ENCODE results near the gene C12orf57. TPM values are rescaled to one million over a fixed set of nuclear protein-coding genes. Genes with fewer than 3 reads are reported as not detected.

Gene C12orf57
- polyA plus RNA-seq, 2 of the 4 experiments (the other 2 are of a cell fraction): 261 to 466 TPM

DNA sequence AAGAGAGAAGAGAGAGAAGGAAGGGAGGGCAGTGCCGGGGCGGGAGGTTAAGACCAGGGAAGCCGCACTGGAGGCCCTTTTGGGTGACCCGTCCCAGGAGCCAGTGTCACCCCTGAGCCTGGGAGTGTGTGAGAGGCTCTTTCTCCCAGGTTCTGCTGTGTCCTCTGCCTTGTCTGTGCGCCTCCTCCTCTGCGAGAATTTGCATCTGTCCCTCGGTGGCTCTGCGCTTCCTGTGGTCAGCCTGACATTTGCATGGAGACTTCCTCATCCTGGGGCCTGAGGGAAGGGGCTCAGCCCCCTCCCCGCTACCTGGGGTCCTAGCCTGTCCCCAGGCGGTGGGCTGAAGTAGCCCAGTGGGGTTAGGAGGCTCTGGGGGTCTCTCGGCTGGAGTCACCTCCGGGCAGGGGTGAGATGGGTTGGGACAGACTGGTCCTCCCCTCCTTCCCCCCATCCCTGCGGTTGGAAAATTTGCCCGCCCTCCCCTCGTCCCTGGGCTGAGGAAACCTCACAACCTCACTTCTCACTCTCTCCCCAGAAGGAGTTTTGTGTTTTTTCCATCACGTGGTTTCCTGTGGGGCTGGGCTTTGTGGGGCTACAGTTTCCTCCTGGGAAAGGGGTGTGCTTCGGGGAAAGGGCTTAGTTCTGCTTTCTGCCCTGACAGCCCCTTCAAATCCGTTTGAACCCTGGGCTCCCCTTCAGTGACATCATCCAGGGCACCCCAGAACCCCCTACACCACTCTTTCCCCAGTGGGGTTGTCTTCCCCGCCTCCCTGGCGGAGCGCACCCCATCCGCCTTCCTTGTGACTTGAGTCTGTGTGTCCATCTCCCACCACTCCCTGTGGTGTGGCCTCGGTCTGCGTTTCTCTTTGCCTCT lies 9.9 kb downstream of the C12orf57 start:
- H3K4me2 ChIP-seq: no peak overlapping the region
- ATAC-seq (no peak), DNase-seq (ENCODE audit: low read depth in 1 of 2, low spot score in 1 of 2) (no peak), FAIRE-seq (no peak)
- H3K4me3 ChIP-seq: no peak overlapping the region
- no peaks in the 10 kb centered on the region for H3K9me3 ChIP-seq
- POLR2A ChIA-PET: no interaction called here
- no peak overlapping the region for H3K27ac ChIP-seq
- WGBS (ENCODE audit: missing lambda C conversion rate): 83% methylated on average over 21 of the region's 24 CpGs
- 0 out of 3 replicates have a peak, but pooled peaks cover 3% of the 10 kb centered on the region for H3K4me1 ChIP-seq
- CTCF ChIA-PET: interaction anchor here (0.6 to 22.6 kb wide), 6 partner anchors 8 to 26 kb away, joined by 4 to 370 read pairs (median 16); partner anchors contain the start of genes ATN1, C12orf57 and RNU7-1
- TF ChIP-seq HOXB13 (CRISPR knock-in tag; IDR thresholded peaks at IDR 0.05; ENCODE audit: low read depth): no peak

DNA sequence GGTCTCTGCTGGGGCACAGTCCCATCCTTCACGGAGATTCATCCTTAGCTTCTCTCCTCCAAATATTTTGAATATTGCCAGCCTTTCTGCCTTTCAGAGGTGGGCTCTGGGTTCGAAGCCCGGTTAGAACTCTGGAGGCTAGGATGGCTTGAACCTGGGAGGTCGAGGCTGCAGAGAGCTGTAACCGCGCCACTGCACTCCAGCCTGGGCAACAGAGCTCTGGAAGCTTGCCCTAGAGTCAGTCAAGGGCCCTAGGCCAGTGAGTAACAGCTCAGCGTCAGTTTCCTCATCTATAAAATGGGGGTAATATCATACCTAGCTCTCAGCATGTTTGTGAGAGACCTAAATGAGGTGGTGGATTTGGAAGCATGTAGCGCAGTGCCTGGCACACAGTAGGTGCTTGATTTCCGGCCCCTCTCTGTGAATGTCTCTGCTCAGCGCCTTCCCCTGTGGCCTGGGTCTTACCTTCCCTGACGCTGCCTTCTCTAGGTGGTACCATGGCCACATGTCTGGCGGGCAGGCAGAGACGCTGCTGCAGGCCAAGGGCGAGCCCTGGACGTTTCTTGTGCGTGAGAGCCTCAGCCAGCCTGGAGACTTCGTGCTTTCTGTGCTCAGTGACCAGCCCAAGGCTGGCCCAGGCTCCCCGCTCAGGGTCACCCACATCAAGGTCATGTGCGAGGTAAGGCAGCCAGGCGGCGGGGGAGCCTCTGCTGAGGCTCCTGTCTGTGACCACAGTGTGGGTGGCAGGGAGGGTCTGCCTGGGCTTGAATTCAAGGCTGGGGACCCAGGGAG lies 10.7 kb downstream of the C12orf57 start:
- FAIRE-seq (no peak), DNase-seq (ENCODE audit: low read depth in 1 of 2, low spot score in 1 of 2) (no peak), ATAC-seq (no peak)
- CTCF ChIA-PET: interaction anchor here (0.6 to 3.3 kb wide), 4 partner anchors 10 to 190 kb away, joined by 4 to 18 read pairs (median 8); partner anchors contain the start of genes C12orf57 and RNU7-1
- Histone ChIP-seq H3K4me2 (no peak overlapping the region), H3K9me3 (no peaks in the 10 kb centered on the region), H3K27ac (no peak overlapping the region), H3K4me3 (no peak overlapping the region), H3K4me1 (no peaks in the 10 kb centered on the region)
- POLR2A ChIA-PET: no interaction called here
- WGBS (ENCODE audit: missing lambda C conversion rate): 90% methylated on average over 21 of the region's 21 CpGs
- TF ChIP-seq PHF8 (IDR thresholded peaks at IDR 0.05; ENCODE audit: borderline replicate concordance, low read depth) (no peak), MYC (IDR thresholded peaks at IDR 0.05; ENCODE audit: borderline replicate concordance, low read length) (no peak), MAZ (IDR thresholded peaks at IDR 0.05; ENCODE audit: borderline replicate concordance, low read depth, low read length) (no peak), HDAC2 (IDR thresholded peaks at IDR 0.05) (no peak), RAD21 (conservative IDR thresholded peaks at IDR 0.05 in 1 of 2, IDR thresholded peaks at IDR 0.05 in 1 of 2) (no peak), BHLHE40 (IDR thresholded peaks at IDR 0.05; ENCODE audit: low read depth, low read length) (no peak), RCOR1 (IDR thresholded peaks at IDR 0.05; ENCODE audit: low read depth, low read length) (no peak), CHD4 (IDR thresholded peaks at IDR 0.05; ENCODE audit: borderline replicate concordance) (no peak), SREBF2 (IDR thresholded peaks at IDR 0.05) (no peak), NFE2L2 (conservative IDR thresholded peaks at IDR 0.05; ENCODE audit: low read length) (no peak), ESRRA (IDR thresholded peaks at IDR 0.05; ENCODE audit: borderline replicate concordance, low read length) (no peak), JUN (IDR thresholded peaks at IDR 0.05) (no peak), EP300 (IDR thresholded peaks at IDR 0.05) (no peak)
- TF ChIP-seq, protein P1, sequence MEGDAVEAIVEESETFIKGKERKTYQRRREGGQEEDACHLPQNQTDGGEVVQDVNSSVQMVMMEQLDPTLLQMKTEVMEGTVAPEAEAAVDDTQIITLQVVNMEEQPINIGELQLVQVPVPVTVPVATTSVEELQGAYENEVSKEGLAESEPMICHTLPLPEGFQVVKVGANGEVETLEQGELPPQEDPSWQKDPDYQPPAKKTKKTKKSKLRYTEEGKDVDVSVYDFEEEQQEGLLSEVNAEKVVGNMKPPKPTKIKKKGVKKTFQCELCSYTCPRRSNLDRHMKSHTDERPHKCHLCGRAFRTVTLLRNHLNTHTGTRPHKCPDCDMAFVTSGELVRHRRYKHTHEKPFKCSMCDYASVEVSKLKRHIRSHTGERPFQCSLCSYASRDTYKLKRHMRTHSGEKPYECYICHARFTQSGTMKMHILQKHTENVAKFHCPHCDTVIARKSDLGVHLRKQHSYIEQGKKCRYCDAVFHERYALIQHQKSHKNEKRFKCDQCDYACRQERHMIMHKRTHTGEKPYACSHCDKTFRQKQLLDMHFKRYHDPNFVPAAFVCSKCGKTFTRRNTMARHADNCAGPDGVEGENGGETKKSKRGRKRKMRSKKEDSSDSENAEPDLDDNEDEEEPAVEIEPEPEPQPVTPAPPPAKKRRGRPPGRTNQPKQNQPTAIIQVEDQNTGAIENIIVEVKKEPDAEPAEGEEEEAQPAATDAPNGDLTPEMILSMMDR (IDR thresholded peaks at IDR 0.05): no peak
- TF ChIP-seq, protein P2, sequence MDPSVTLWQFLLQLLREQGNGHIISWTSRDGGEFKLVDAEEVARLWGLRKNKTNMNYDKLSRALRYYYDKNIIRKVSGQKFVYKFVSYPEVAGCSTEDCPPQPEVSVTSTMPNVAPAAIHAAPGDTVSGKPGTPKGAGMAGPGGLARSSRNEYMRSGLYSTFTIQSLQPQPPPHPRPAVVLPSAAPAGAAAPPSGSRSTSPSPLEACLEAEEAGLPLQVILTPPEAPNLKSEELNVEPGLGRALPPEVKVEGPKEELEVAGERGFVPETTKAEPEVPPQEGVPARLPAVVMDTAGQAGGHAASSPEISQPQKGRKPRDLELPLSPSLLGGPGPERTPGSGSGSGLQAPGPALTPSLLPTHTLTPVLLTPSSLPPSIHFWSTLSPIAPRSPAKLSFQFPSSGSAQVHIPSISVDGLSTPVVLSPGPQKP (IDR thresholded peaks at IDR 0.05; ENCODE audit: low read depth, low read length): no peak
- TF ChIP-seq, protein P3, sequence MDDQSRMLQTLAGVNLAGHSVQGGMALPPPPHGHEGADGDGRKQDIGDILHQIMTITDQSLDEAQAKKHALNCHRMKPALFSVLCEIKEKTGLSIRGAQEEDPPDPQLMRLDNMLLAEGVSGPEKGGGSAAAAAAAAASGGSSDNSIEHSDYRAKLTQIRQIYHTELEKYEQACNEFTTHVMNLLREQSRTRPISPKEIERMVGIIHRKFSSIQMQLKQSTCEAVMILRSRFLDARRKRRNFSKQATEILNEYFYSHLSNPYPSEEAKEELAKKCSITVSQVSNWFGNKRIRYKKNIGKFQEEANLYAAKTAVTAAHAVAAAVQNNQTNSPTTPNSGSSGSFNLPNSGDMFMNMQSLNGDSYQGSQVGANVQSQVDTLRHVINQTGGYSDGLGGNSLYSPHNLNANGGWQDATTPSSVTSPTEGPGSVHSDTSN (IDR thresholded peaks at IDR 0.05): no peak
- TF ChIP-seq, protein P4, sequence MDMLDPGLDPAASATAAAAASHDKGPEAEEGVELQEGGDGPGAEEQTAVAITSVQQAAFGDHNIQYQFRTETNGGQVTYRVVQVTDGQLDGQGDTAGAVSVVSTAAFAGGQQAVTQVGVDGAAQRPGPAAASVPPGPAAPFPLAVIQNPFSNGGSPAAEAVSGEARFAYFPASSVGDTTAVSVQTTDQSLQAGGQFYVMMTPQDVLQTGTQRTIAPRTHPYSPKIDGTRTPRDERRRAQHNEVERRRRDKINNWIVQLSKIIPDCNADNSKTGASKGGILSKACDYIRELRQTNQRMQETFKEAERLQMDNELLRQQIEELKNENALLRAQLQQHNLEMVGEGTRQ (IDR thresholded peaks at IDR 0.05): no peak

Data from A549 (cell line).